ENCODE data around the gene ZWILCH. TPM values are rescaled to one million over a fixed set of nuclear protein-coding genes. Genes with fewer than 3 reads are reported as not detected.

The ZWILCH gene
- total and polyA plus RNA-seq, 5 donors from 2014 or later: 10.3 to 15.7 (median 11.6) TPM

DNA sequence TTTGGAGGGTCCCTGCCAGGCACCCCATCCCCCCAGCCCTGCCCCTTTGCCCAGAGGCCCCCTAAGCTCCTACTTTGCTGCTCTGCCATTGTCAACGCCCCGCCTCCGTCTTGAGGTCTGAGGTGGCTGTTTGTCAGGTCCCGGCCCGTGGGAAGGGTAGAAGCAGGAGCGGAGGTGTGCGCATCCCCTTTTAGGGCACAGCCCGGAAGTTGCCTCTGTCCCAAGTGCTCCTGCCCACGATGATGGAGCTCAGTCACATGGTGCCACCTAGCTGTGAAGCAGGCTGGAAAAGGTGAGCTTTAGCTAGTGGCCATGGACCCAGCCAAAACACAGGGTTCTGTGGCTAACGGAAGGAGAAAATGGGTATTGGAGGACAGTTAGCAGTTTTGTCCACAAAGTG, 89.2 kb downstream of the ZWILCH start:
- H3K4me3 ChIP-seq (ENCODE audit: low read depth, low read length): no peak overlapping the region
- Mint-ChIP-seq H3K36me3 (no peaks in the 10 kb centered on the region), H3K9me3 (no peaks in the 10 kb centered on the region), H3K27me3 (peaks cover 9% of the 10 kb centered on the region), H3K4me3 (no peak overlapping the region), H3K4me1 (peaks cover 0 to 3% (median 0%) of the 10 kb centered on the region in 4 donors), H3K27ac (no peak overlapping the region)
- H3K36me3 ChIP-seq (ENCODE audit: control insufficient read depth, insufficient read depth, low read length): no peaks in the 10 kb centered on the region
- no peaks in the 10 kb centered on the region for H3K9me3 ChIP-seq (ENCODE audit: control insufficient read depth in 2 of 2, low read length in 2 of 2)
- no peaks in the 10 kb centered on the region for H3K4me1 ChIP-seq (ENCODE audit: control insufficient read depth, insufficient read depth, low read length, poor library complexity, severe bottlenecking)
- H3K27ac ChIP-seq (ENCODE audit: insufficient read depth, low read length, poor library complexity, severe bottlenecking): no peak overlapping the region
- no peaks in the 10 kb centered on the region for H3K27me3 ChIP-seq (ENCODE audit: control insufficient read depth, insufficient read depth, low read length)
- DNase-seq (no peak), ATAC-seq (ENCODE audit: low read depth in 2 of 2) (no peak)

DNA sequence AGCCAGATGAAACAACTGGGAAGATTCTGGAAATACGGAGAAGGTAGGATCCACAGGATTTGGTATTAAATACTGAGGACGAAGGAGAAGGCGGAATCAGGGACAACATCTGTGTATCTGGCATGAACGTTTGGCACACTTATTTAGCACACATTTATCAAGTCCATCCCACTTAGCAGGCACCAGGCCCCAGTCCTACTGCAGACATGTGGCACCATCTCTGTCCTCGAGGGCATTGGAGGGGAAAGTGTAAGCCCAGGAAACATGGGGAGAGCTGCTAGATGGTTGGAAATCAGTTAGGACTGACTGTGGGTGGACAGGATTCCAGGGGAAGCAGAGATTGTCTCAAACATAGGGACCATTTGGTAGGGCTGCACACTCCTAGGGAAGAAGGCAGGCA, 89.7 kb downstream of the ZWILCH start:
- Histone ChIP-seq H3K36me3 (ENCODE audit: control insufficient read depth, insufficient read depth, low read length) (no peaks in the 10 kb centered on the region), H3K4me3 (ENCODE audit: low read depth, low read length) (no peak overlapping the region), H3K27ac (ENCODE audit: insufficient read depth, low read length, poor library complexity, severe bottlenecking) (no peak overlapping the region), H3K9me3 (ENCODE audit: control insufficient read depth in 2 of 2, low read length in 2 of 2) (no peaks in the 10 kb centered on the region), H3K4me1 (ENCODE audit: control insufficient read depth, insufficient read depth, low read length, poor library complexity, severe bottlenecking) (no peaks in the 10 kb centered on the region), H3K27me3 (ENCODE audit: control insufficient read depth, insufficient read depth, low read length) (no peaks in the 10 kb centered on the region)
- Mint-ChIP-seq H3K4me3 (no peak overlapping the region), H3K4me1 (peaks cover 0 to 3% (median 0%) of the 10 kb centered on the region in 4 donors), H3K27ac (no peak overlapping the region), H3K9me3 (no peaks in the 10 kb centered on the region), H3K36me3 (no peaks in the 10 kb centered on the region), H3K27me3 (peaks cover 9% of the 10 kb centered on the region)
- ATAC-seq (ENCODE audit: low read depth in 2 of 2) (no peak), DNase-seq (no peak)

DNA sequence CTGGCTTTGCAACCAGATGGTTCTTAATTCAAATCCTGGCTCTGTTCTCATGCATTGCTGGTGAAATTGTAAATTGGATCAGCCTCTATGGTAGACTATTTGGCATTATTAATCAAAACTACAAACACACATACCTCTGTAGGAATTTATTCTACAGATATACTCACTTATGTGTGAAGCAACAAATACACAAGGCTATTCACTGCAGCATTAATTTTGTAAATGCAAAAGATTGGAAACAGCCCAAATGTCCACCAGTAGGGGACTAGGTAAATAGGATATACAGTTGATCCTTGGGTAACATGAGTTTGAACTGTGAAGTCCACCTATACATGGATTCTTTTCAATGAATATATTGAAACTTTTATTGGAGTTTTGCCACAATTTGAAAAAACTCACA, 90.2 kb downstream of the ZWILCH start:
- peaks cover 0 to 3% (median 0%) of the 10 kb centered on the region in 4 donors for H3K4me1 Mint-ChIP-seq
- Histone ChIP-seq H3K27ac (ENCODE audit: insufficient read depth, low read length, poor library complexity, severe bottlenecking) (no peak overlapping the region), H3K9me3 (ENCODE audit: control insufficient read depth in 2 of 2, low read length in 2 of 2) (no peaks in the 10 kb centered on the region), H3K36me3 (ENCODE audit: control insufficient read depth, insufficient read depth, low read length) (no peaks in the 10 kb centered on the region), H3K4me1 (ENCODE audit: control insufficient read depth, insufficient read depth, low read length, poor library complexity, severe bottlenecking) (no peaks in the 10 kb centered on the region), H3K4me3 (ENCODE audit: low read depth, low read length) (no peak overlapping the region), H3K27me3 (ENCODE audit: control insufficient read depth, insufficient read depth, low read length) (no peaks in the 10 kb centered on the region)
- no peaks in the 10 kb centered on the region for H3K9me3 Mint-ChIP-seq
- no peaks in the 10 kb centered on the region for H3K36me3 Mint-ChIP-seq
- H3K27ac Mint-ChIP-seq: no peak overlapping the region
- DNase-seq (no peak), ATAC-seq (ENCODE audit: low read depth in 2 of 2) (no peak)
- no peak overlapping the region for H3K4me3 Mint-ChIP-seq
- peaks cover 9% of the 10 kb centered on the region for H3K27me3 Mint-ChIP-seq

DNA sequence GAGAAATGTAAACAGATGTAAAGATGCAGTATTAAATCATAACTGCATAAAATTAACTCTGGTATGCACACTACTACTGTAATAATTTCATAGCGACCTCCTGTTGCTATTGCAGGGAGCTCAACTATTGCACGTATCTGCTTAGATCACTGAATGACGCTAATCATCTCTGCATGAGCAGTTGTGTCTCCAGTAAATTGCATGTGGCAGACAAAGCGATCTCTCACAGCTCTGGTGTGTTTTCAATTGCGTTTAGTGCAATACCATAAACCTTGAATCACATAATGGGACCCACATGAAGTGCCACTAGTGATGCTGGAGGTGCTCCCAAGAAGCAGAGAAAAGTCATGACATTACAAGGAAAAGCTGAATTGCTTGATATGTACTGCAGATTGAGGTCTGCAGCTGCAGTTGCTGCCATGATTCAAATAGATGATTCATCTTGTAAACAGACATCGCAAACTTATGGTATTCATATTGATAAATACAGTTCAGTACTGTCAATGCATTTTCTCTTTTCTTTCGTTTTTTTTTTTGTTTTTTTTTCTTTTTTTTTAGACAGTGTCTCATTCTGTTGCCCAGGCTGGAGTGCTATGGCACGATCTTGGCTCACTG, 90.9 kb downstream of the ZWILCH start:
- no peak overlapping the region for H3K4me3 ChIP-seq (ENCODE audit: low read depth, low read length)
- ATAC-seq (ENCODE audit: low read depth in 2 of 2) (no peak), DNase-seq (no peak)
- Mint-ChIP-seq H3K9me3 (no peaks in the 10 kb centered on the region), H3K27me3 (peaks cover 9% of the 10 kb centered on the region), H3K36me3 (no peaks in the 10 kb centered on the region), H3K4me1 (peaks cover 0 to 3% (median 0%) of the 10 kb centered on the region in 4 donors), H3K27ac (no peak overlapping the region), H3K4me3 (no peak overlapping the region)
- no peaks in the 10 kb centered on the region for H3K4me1 ChIP-seq (ENCODE audit: control insufficient read depth, insufficient read depth, low read length, poor library complexity, severe bottlenecking)
- no peaks in the 10 kb centered on the region for H3K36me3 ChIP-seq (ENCODE audit: control insufficient read depth, insufficient read depth, low read length)
- no peaks in the 10 kb centered on the region for H3K27me3 ChIP-seq (ENCODE audit: control insufficient read depth, insufficient read depth, low read length)
- no peak overlapping the region for H3K27ac ChIP-seq (ENCODE audit: insufficient read depth, low read length, poor library complexity, severe bottlenecking)
- H3K9me3 ChIP-seq (ENCODE audit: control insufficient read depth in 2 of 2, low read length in 2 of 2): no peaks in the 10 kb centered on the region

DNA sequence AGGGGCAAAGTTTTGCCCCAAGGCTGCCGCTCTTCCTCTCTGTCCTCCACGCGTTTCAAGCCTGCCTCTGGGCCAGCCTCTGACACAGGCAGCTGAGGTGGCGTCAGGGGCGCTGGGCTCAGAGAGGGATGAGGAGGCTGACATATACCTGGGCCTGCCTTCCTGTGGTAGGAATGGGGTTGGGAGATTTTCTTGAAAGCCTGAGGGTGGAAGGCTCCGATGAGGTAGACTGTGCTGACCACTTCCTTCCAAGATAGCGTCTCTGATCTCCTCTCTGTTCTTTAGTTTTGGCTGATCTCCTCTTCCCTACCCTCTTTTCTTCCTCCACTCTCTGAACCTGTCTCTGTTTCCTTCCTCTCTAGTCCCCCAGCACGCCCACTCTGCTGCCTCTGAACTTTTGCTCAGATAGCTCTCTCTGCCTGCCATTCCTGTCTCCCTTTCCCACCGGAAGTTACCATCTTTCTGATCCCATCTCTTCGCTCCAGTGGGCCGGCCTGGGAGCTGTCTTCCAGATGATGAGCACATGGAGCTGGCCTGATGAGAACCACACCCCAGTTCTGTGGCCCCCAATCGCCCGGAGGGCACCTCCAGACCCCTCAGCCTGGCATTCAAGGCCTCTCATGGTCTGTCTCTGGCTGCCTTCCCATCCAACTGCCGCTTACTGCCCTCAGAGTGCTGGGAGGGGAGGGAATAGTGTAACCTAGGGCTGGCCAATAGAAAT, 93.1 kb downstream of the ZWILCH start:
- no peaks in the 10 kb centered on the region for H3K36me3 ChIP-seq (ENCODE audit: control insufficient read depth, insufficient read depth, low read length)
- peak overlapping the region in 2 of 3 donors; percentile 56 to 87 for H3K27ac Mint-ChIP-seq
- no peak for DNase-seq
- no peaks in the 10 kb centered on the region for H3K4me1 ChIP-seq (ENCODE audit: control insufficient read depth, insufficient read depth, low read length, poor library complexity, severe bottlenecking)
- no peak overlapping the region for H3K27ac ChIP-seq (ENCODE audit: insufficient read depth, low read length, poor library complexity, severe bottlenecking)
- no peak overlapping the region for H3K4me3 Mint-ChIP-seq
- no peak for ATAC-seq (ENCODE audit: low read depth in 2 of 2)
- H3K9me3 ChIP-seq (ENCODE audit: control insufficient read depth in 2 of 2, low read length in 2 of 2): no peaks in the 10 kb centered on the region
- no peaks in the 10 kb centered on the region for H3K27me3 ChIP-seq (ENCODE audit: control insufficient read depth, insufficient read depth, low read length)
- no peaks in the 10 kb centered on the region for H3K27me3 Mint-ChIP-seq
- H3K4me3 ChIP-seq (ENCODE audit: low read depth, low read length): no peak overlapping the region
- no peaks in the 10 kb centered on the region for H3K36me3 Mint-ChIP-seq
- no peaks in the 10 kb centered on the region for H3K9me3 Mint-ChIP-seq
- H3K4me1 Mint-ChIP-seq: peaks cover 0 to 3% (median 0%) of the 10 kb centered on the region in 4 donors

Other genes starting within 250 kb of the ZWILCH start
- 24.3 TPM for gene DIS3L, start 211.8 kb upstream of the ZWILCH start, total RNA-seq
- 10 to 100 TPM; 23.4 to 35.9 (median 28.5) TPM for gene DIS3L, start 211.8 kb upstream of the ZWILCH start, polyA plus RNA-seq
- 6.0 TPM for gene TIPIN, start 148.6 kb upstream of the ZWILCH start, total RNA-seq
- gene TIPIN, start 148.6 kb upstream of the ZWILCH start, polyA plus RNA-seq: 10 to 100 TPM in 2 of 4 donors, 1 to 10 TPM in 2; 6.8 to 11.2 (median 9.4) TPM
- gene MAP2K1, start 118.4 kb upstream of the ZWILCH start, total RNA-seq: 49.0 TPM
- gene MAP2K1, start 118.4 kb upstream of the ZWILCH start, polyA plus RNA-seq: 10 to 100 TPM; 34.2 to 40.7 (median 37.1) TPM
- 25.6 TPM for gene SNAPC5, start 7.6 kb upstream of the ZWILCH start, total RNA-seq
- gene SNAPC5, start 7.6 kb upstream of the ZWILCH start, polyA plus RNA-seq: 10 to 100 TPM; 58.5 to 80.9 (median 72.3) TPM
- gene RPL4, start 471 bp upstream of the ZWILCH start, total RNA-seq: 2,089 TPM
- 1,000 to 10,000 TPM in 2 of 4 donors, 100 to 1,000 TPM in 2; 831 to 1,327 (median 1,144) TPM for gene RPL4, start 471 bp upstream of the ZWILCH start, polyA plus RNA-seq
- not detected for gene LCTL, start 60.7 kb downstream of the ZWILCH start, total RNA-seq
- gene LCTL, start 60.7 kb downstream of the ZWILCH start, polyA plus RNA-seq: under 1 TPM in 1 of 4 donors, not detected in 3; 0.11 TPM
- 0.27 TPM for gene SMAD6, start 196.9 kb downstream of the ZWILCH start, total RNA-seq
- gene SMAD6, start 196.9 kb downstream of the ZWILCH start, polyA plus RNA-seq: not detected